HPDE6-E6E7 (cell line): ENCODE results near the gene ADCY3.
A peak's percentile ranks its signal among the peaks of the same experiment; 100 is the strongest.
"Not testable (repeated sequence)": the region's sequence is repeated elsewhere in the genome, so short reads cannot be mapped to it uniquely, and the experiment has no call there.

Source experiments
- DNase-seq: peaks from one replicate; pipeline ENCODE4 v3.0.0; 2011; ENCODE audit warnings: missing footprints; ENCODE audit errors: extremely low spot score

ADCY3 gene

GRCh38 chr2:24815171-24815570, 104.9 kb downstream of the ADCY3 start:
- no peak for DNase-seq

GRCh38 chr2:24814516-24814915, 105.5 kb downstream of the ADCY3 start:
- no peak for DNase-seq

DNA sequence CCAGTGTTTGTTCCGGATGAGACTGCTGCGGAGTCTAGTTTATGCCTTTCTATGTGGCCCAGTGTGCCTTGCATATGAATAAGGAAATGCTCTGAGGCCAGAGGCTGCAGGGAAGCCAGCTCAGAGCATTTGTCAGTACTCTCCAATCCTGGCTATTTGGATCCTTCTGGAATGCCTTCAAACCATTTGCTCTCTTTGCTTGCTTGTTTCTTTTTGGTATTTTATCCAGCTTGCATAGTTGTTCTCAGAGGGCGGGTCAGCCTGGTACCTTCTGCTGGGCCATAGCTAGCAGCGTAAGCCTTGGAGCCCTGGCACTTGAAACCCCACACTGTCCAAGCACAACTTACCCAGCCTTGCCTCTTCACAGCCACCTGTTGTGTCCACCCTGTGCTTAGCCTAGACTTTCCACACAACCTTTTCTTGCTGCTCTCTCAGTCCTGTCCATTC, 106.3 kb downstream of the ADCY3 start:
- no peak for DNase-seq

DNA sequence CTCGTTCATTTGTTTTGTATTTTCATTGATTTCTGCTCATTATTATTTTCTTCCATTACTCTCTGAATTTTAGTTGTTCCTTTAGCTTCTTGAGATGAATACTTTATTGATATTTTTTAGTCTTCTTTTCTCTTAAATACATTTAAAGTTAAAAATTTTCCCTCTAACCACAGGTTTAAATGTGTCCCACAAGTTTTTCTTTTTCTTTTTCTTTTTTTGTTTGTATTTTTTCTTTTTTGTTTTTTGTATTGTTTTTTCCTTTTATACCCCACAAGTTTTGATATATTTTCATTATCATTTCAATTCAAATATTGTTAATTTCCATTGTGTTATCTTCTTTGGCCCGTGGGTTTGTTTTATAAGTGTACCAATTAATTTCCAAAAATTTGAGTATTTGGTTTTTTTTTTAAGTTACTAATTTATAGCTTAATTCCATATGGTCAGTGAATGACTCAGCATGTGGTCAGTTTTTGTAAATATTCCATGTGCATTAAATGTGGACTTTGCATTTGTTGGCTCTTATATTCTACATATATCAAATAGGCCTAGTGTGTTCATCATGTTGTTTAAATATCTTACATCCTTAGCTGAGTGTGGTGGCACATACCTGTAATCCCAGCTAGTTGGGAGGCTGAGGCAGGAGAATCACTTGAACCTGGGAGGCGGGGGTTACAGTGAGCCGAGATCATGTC, 110.6 kb downstream of the ADCY3 start:
- no peak for DNase-seq

DNA sequence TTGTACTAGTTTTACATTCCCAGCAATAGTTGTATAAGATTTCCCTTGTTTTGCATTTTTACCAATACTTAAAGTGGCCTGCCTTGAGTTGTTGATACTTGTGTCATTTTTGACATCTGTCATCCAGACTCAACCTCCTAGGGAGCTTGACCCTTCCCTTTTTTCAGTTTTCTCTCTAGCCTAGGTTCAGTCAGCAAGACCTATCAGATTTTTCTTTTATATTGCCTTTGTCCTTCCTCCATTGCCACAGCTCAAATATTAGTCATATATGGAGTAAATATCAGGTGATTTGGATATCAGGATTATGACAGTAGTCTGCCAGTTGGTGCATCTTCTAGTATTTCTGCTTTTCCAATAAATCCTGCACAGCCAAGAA, 113.4 kb downstream of the ADCY3 start:
- DNase-seq: no peak

- not testable (repeated sequence) for DNase-seq
Measured at GRCh38 chr2:24805811-24806660, 114.0 kb downstream of the ADCY3 start.

DNA sequence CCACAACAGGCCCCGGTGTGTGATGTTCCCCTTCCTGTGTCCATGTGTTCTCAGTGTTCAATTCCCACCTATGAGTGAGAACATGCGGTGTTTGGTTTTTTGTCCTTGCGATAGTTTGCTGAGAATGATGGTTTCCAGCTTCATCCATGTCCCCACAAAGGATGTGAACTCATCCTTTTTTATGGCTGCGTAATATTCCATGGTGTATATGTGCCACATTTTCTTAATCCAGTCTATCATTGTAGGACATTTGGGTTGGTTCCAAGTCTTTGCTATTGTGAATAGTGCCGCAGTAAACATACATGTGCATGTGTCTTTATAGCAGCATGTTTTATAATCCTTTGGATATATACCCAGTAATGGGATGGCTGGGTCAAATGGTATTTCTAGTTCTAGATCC, 119.5 kb downstream of the ADCY3 start:
- DNase-seq: not testable (repeated sequence)

- DNase-seq: no peak
Measured at GRCh38 chr2:24797644-24798043, 122.4 kb downstream of the ADCY3 start.

DNA sequence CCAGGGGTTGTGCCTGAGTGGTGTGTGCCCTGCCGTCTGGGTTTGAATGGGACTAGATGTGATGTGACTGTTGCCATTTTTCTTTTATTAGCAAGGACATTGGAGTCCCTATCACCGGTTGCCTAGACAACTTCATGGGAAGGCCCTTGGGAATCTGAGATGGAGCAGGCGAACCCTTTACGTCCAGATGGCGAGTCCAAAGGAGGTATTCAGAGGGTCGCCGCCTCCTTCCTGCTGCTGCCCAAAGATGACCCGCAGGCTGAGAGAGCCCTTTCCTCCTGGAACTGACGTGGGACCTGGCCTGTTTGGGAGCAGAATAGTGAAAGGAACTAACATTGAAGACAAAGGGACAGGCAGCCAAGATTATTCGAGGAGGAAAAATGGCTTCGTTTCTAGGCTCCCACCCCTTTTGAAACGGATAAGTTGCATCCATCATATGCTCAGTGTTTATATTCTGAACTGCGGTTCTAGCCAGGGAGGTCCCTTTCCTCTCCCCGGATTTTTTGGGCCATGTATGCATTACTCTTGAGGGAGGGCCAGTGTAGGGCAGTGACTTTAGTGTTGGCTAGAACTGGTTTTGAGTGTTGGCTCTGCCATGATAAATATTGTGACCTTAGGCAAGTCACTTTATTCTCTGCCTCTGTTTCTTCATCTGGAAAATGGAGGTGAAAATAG, 126.1 kb downstream of the ADCY3 start:
- peak; percentile 6 for DNase-seq

GRCh38 chr2:24792874-24793760, 126.9 kb downstream of the ADCY3 start, which contains the start of the genes CENPO and PTRHD1:
Gene CENPO, plus strand, starts transcription at chr2:24793425. Its CDS starts 495 bp downstream, at chr2:24793920.
Gene PTRHD1, minus strand, starts transcription at chr2:24793391. Its CDS starts 14 bp downstream, at chr2:24793377.
- peak; percentile 94 for DNase-seq

GRCh38 chr2:24792542-24792873, 127.5 kb downstream of the ADCY3 start:
- no peak for DNase-seq

DNA sequence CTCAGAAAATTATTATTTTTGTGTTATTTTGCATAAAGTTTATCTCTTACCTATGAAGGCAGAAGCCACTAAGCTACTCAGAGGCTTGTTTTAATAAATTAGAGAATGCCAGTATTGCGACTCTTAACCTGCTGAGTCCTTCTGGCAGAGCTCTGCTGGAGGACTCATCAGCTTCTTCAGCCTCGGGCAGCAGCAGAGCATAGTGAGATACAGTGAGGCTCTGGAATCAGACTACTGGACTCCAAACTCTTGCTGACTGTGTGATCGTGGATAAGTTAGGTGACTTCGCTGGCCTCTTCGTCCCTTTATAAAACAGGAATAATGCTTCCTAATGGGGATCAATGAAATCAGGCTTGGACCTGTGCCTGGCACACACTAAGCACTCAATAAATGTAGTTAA, 128.6 kb downstream of the ADCY3 start:
- DNase-seq: no peak

DNA sequence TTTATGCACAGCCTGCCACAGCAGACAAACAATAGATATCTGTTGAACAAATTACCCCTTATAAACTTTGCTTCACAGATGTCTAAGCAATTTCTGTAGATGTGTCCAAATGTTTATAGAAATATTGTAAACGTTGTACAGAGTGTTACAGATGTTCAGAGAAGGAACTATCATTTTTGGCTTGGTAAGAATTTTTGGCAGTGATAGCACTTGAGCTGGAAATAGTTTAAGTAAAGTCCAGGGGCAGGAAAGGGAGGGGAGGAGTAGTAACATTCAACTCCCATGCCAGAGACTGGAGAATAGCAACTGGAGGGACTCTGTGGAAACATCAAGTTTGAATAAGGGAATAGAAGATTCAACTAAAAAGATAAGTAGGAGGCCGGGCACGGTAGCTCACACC, 131.2 kb downstream of the ADCY3 start:
- no peak for DNase-seq

- no peak for DNase-seq
Measured at GRCh38 chr2:24787532-24787931, 132.5 kb downstream of the ADCY3 start.

DNA sequence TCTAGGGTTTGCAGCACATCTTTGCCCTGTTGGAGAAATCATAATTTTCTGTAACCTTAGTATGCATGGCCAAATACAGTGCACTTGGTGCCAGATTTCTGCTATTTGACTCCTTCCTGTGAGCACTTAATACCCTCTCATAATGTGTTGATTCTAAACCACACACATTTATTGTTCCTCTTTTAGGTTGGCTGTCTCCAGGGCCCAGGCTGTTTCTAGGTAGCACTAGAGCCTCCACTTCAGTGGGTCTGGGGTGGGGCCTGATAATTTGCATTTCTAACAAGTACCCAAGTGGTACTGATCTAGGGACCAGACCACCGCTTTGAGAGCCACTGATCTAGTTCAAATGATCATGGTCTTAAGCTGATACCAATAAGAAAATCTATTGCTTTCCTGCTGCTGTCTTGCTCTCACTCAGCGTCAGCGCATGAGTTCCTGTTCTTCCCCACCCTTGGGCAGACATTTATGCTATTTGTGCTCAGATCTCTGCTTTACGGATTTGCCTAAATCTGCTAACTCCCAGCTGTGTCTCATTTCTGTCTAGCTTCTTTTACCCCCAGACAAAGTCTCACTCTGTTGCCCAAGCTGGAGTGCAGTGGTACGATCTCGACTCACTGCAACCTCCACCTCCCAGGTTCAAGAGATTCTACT, 134.2 kb downstream of the ADCY3 start:
- DNase-seq: no peak

- DNase-seq: no peak
Measured at GRCh38 chr2:24783641-24784040, 136.4 kb downstream of the ADCY3 start.

- no peak for DNase-seq
Measured at GRCh38 chr2:24779116-24779515, 140.9 kb downstream of the ADCY3 start.

- DNase-seq: no peak
Measured at GRCh38 chr2:24774373-24774772, 145.7 kb downstream of the ADCY3 start.

DNA sequence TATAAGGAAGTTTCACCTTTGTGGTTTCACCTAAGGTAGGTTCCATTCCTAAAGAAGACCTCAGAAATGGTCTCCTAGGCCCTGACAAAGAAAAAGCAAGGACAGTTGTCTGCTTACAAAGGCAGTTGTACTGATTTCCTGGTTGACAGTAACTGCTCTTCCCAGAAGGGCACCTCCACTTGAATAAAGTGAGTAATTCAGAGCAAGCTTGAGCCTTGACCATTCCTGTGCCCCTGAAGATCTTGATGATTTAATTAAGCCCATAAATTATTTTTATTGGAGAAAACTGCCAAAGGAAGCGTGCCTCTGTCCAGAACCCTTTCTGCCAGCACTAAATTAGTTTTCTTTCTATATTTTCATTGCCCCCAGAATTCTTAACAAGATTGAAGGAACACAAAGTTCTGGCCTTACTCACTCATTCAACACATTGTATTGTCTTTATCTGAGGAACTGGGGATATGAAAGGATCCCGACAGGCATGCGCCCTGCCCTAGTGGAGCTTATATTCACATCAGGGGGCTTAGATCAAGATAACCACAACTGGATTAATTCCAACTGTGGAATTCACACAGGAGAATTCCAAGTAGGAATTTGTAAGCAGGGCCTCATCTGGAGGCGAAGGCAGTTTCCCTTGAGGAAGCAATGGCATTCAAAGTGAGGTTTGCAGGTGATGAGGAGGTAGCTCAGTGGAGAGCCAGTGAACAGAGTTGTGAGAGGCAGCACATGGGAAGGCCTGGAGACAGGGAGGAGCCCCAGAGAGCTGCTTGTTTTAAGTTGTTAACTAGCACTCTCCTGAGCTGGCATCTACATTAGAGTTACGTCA, 148.1 kb downstream of the ADCY3 start:
- no peak for DNase-seq

DNA sequence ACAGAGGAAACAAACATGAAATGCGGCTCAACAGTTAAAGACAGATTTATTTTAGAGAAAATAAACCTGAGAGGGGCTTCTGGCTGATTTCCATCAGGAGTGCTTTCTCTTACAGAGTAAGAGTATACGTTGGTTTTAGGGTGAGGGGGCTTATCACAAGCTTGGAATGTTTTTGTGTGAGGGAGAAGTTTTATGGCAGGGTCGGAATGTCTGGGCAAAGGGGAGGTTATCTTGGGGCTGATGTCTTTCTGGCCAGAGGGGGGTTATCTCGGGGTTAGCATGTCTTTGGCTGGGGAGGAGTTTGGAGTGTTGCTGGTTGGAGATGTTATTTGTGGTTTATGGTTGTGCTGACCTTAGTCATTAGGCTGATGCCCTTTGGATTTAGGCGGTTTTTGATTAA, 149.0 kb downstream of the ADCY3 start:
- no peak for DNase-seq
